Chondrocyte (in vitro differentiated cells): ENCODE data around the gene PLAGL2. TPM values are rescaled to one million over a fixed set of nuclear protein-coding genes. Genes with fewer than 3 reads are reported as not detected.
"Not testable (repeated sequence)": the region's sequence is repeated elsewhere in the genome, so short reads cannot be mapped to it uniquely, and the experiment has no call there.

Experiments used
- DNase-seq: peaks from one replicate; pipeline ENCODE4 v3.0.0; 2021; ENCODE audit warnings: mixed read lengths, low spot score
- H3K27ac Mint-ChIP-seq: one replicate; pipeline ENCODE4 v1.8.0; 2021; ENCODE audit warnings: mild to moderate bottlenecking, moderate library complexity, mixed read lengths; ENCODE audit not compliant: unreplicated experiment
- H3K27me3 Mint-ChIP-seq: 2 replicates; pipeline ENCODE4 v1.8.0; 2021; ENCODE audit warnings: low read depth, mixed read lengths
- H3K36me3 Mint-ChIP-seq: 2 replicates; pipeline ENCODE4 v1.8.0; 2021; ENCODE audit warnings: low read depth, mixed read lengths
- H3K4me1 Mint-ChIP-seq: 2 replicates; pipeline ENCODE4 v1.8.0; 2021; ENCODE audit warnings: low read depth, mild to moderate bottlenecking, mixed read lengths
- H3K4me3 Mint-ChIP-seq: one replicate; pipeline ENCODE4 v1.8.0; 2021; ENCODE audit warnings: mild to moderate bottlenecking, moderate library complexity, mixed read lengths; ENCODE audit not compliant: unreplicated experiment
- H3K9me3 Mint-ChIP-seq: 2 replicates; pipeline ENCODE4 v1.8.0; 2021; ENCODE audit warnings: low read depth, mixed read lengths
- CTCF ChIP-seq: fragments of 200-600 bp; sonication (generic); IDR thresholded peaks from 2 replicates; pipeline ENCODE4 v1.5.0; 2021; ENCODE audit warnings: antibody characterized with exemption, mild to moderate bottlenecking, moderate library complexity
- long read RNA-seq: library from polyadenylated mRNA; stranded (forward); transcript quantifications from one replicate; pipeline ENCODE4 v2.0.0, GENCODE V29; 2021
- total RNA-seq: library from RNA; stranded (reverse); gene quantifications from 3 replicates; pipeline ENCODE4 v1.2.1, GENCODE V29; 2021

PLAGL2 gene
- total RNA-seq: 9.1 to 16.9 TPM (median 16.4 TPM) in 3 replicates
- long read RNA-seq, full-length matches to known transcripts: 2 of 6 reads
- long read RNA-seq, partial matches to known transcripts: 0 of 6 reads
- long read RNA-seq, other reads (novel, unspliced or antisense): 4 of 6 reads

- TF ChIP-seq CTCF: peak; percentile 67
- peaks cover 61% of the 10 kb centered on the region for H3K4me1 Mint-ChIP-seq
- peak within 1 kb of the TSS; percentile 98 for H3K4me3 Mint-ChIP-seq
These were observed at the start of gene PLAGL2, which contains the start of gene POFUT1 for GRCh38 chr20:32207626-32208498. TSS of gene PLAGL2 (minus strand) at chr20:32207743. CDS start at chr20:32202178, 5,565 bp downstream. TSS of gene POFUT1 (plus strand) at chr20:32207880. CDS start at chr20:32207942, 62 bp downstream.

GRCh38 chr20:32252189-32252588, 44.6 kb upstream of the PLAGL2 start:
- H3K4me3 Mint-ChIP-seq: no peak overlapping the region
- H3K4me1 Mint-ChIP-seq: peaks cover 15% of the 10 kb centered on the region

More at GRCh38 chr20:32207626-32208498, at the start of gene PLAGL2, which contains the start of gene POFUT1:
- Mint-ChIP-seq H3K27ac (peak within 1 kb of the TSS; percentile 93), H3K9me3 (no peaks in the 10 kb centered on the region), H3K27me3 (no peaks in the 10 kb centered on the region), H3K36me3 (peaks cover 22% of the 10 kb centered on the region)
- no peak for DNase-seq

GRCh38 chr20:32251470-32251869, 43.9 kb upstream of the PLAGL2 start:
- H3K4me3 Mint-ChIP-seq: no peak overlapping the region
- no peaks in the 10 kb centered on the region for H3K36me3 Mint-ChIP-seq
- H3K27ac Mint-ChIP-seq: no peak overlapping the region
- TF ChIP-seq CTCF: no peak
- H3K9me3 Mint-ChIP-seq: peaks cover 4% of the 10 kb centered on the region
- peaks cover 11% of the 10 kb centered on the region for H3K4me1 Mint-ChIP-seq
- peak; percentile 34 for DNase-seq
- H3K27me3 Mint-ChIP-seq: peaks cover 4% of the 10 kb centered on the region

More at GRCh38 chr20:32252189-32252588, 44.6 kb upstream of the PLAGL2 start:
- no peak for DNase-seq
- H3K36me3 Mint-ChIP-seq: no peaks in the 10 kb centered on the region
- TF ChIP-seq CTCF: no peak
- H3K27me3 Mint-ChIP-seq: peaks cover 4% of the 10 kb centered on the region
- H3K9me3 Mint-ChIP-seq: peaks cover 4% of the 10 kb centered on the region
- H3K27ac Mint-ChIP-seq: no peak overlapping the region

- Mint-ChIP-seq H3K27ac (no peak overlapping the region), H3K4me1 (no peaks in the 10 kb centered on the region), H3K4me3 (no peak overlapping the region), H3K9me3 (peaks cover 4% of the 10 kb centered on the region), H3K36me3 (no peaks in the 10 kb centered on the region), H3K27me3 (peaks cover 4% of the 10 kb centered on the region)
- DNase-seq: peak; percentile 10
- no peak for TF ChIP-seq CTCF
These were observed 41.6 kb upstream of the PLAGL2 start for GRCh38 chr20:32249030-32249738.

- Mint-ChIP-seq H3K9me3 (peaks cover under 1% of the 10 kb centered on the region), H3K4me1 (no peaks in the 10 kb centered on the region), H3K27me3 (peaks cover 4% of the 10 kb centered on the region), H3K36me3 (no peaks in the 10 kb centered on the region), H3K4me3 (no peak overlapping the region), H3K27ac (no peak overlapping the region)
- TF ChIP-seq CTCF: no peak
- DNase-seq: no peak
These were observed 40.5 kb upstream of the PLAGL2 start for GRCh38 chr20:32248043-32248442.

GRCh38 chr20:32246208-32246607, 38.7 kb upstream of the PLAGL2 start:
- not testable (repeated sequence) for H3K9me3 Mint-ChIP-seq, H3K36me3 Mint-ChIP-seq, H3K4me3 Mint-ChIP-seq, H3K4me1 Mint-ChIP-seq, DNase-seq, H3K27ac Mint-ChIP-seq, H3K27me3 Mint-ChIP-seq
